Cerebellar cortex (tissue), 1 donor: Measurements from ENCODE around the gene MYLK3.

ENCODE experiments used
- DNase-seq: peaks from one replicate; pipeline ENCODE4 v3.0.0-alpha.2; 2015; ENCODE audit warnings: low spot score

The MYLK3 gene

DNA sequence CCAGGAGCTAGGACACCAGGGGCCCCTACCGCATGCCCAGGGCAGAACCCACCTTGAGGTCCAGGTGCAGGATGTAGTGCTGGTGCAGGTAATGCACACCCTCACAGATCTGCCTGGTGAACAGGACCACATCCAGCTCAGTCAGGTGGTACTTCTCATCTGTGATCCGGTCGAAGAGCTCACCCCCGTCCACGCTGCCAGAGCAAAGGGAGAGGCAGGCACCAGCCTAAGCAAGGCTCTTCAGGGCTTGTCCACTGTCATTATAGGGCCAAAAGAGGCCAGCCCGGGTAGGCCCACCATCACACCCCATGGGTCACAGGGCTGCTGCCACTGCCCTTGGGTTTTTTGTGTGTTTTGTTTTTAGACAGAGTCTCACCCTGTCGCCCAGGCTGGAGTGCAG, 21.0 kb downstream of the MYLK3 start:
- DNase-seq = no peak

DNA sequence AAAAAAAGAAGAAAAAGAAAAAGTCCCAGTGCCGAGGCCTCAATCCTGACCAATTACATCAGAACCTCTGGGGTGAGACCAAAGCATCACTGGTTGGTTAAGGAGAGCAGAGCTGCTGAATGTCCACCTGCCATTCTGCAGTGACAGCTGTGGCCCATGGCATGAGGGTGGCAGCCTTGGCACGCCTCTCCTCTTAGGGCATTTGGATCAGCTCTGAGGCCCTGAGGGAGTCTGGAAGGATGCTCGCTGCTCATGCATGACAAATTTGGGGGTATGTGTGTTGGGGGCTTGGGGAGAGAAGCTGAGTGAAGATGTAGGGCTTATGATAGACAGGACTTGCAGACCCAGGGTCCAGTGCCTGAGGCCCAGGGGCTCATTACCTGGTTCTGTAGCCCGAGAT, 26.3 kb downstream of the MYLK3 start:
- DNase-seq = no peak

DNA sequence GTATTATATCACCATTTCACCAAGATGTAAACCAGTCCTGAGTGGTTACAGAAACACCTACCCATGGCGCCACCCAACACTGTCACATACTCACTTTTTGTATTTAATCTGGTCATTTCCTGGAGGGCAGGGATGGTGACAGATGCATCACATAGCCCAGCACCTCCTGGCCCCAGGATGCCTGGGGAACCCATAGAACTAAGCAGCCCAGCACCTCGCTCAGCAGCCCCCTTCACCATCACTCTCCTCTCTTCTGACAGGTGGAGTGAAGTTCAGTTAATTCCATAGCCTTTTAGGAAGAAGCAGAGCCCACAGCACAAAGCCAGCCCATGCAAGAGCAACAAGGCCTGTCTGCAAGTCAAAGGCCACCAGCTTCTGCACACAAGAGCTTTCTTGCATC, 27.5 kb downstream of the MYLK3 start:
- DNase-seq = no peak

DNA sequence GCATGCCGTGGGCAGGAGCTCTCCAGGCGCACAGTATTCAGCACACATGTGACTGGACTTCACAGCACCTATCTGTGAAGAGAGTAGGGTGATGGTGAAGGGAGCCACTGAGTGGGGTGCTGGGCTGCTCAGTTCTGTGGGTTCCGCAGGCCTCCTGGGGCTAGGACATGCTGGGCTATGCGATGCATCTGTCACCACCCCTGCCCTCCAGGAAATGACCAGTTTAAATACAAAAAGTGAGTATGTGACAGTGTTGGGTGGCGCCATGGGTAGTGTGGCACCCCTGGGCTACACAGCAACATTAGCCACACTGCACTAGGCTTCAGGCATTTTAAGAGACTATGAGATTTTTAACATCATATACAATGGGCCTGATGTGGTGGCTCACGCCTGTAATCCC, 28.6 kb downstream of the MYLK3 start:
- DNase-seq = no peak

DNA sequence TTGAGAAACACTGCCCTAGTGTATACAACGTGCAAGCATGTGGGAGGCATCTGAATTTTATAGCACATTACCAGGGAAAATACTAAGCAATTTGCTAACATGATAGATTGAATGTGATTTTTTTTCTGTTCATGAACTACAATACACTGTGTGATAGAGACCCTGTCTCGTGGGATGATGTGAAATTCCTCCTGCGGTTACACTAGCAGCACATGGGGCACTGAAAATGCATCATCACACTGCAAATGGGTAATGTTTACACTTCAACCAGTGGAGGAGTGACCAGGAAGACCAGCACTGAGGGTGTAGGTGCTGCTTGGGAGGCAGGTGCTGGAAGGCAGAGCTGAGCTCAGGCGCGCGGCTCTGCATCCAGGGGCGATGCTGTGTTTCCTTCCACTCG, 29.9 kb downstream of the MYLK3 start:
- no peak for DNase-seq

DNA sequence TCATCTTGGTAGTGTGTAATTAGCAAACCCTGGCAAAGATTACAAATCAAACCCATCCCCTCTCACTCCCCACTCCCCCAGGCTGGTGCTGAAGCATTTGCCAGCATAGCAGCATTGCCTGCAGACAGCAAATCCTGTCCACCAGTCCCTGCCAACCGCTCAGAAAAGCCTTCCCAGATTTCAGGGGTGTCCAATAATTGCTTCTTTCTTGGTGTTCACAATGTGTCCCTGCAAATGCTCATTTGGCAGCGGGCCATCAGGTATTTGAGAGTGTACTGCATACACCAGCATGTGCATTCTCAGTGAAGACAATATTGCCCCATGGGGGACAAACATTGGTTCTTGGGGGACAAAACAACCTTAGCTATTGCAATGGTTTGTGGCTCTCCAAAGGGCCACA, 30.5 kb downstream of the MYLK3 start:
- DNase-seq = peak; percentile 85

DNA sequence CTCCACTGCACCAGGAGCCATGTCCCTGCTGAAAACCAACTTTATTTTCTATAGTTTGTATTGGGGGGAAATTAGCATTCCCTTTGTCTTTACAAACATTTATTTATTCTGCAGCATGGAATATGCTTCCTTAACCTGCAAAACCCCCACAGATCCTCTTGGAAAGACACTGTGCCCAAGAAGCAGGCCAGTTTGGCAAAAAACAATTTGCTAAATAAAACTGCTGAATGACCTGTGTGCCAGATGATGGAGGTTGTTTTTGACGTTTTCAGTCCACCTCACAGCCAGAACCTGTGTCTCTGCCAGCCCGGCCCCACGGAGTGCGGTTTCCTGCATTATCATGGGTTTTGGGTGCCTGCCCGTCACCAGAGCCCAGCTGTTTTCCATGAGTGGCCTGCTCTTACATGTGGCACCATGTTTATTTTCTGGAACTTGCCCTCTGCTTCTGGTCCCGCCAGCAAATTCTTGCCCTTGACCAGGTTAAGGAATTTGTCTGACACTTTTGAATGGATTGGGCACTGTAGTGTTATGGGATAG, 32.3 kb downstream of the MYLK3 start:
- DNase-seq = peak; percentile 71

DNA sequence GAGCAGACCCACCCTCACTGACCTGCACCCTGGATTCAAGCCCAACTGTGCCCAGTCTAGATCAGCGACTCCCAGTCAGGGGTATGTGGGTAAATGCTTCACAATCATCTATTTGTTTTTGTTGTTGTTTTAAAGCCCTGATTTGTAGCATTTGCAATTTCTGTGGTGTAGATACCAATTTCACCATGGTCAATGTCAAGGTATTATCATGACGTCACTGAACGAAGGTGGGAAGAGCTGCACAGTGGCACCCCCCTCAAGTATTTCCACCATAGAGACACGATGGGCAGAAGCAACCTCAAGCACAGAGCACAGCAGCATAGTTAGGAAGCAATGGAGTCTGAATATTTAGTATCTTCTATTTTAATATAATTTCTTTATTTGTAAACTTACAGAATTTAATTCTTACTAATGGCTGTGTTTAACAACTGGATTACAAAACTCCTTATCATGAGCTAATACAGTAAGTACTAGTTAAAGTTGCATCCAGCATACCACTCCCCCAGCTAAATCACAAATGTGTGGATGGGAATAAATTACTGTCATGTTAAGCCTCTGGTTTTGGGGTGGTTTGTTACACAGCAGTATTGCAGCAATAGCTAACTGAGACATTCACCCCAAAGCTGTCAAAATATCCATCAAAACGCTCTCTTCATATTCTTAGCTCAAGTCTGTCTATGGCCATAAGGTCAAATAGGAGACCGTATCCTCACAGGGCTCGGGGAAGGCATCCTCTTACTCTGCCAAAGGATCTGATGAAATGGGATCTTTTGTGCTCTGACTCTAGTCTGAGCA, 33.1 kb downstream of the MYLK3 start:
- no peak for DNase-seq

DNA sequence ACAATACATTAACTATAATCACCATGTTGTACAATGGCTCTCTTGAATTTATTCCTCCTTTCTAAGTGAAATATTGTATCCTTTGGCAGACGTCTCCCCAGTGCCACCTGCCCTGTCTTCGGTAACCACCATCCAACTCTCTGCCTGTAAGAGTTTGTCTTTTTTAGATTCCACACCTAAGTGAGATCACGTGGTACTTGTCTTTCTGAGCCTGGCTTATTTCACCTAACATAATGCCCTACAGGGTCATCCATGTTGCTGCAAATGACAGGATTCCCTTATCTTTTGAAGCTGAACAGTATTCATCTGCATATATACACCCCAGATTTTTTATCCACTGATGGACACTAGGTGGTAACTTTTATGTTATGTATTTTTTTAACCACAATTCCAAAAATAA, 34.5 kb downstream of the MYLK3 start:
- no peak for DNase-seq

DNA sequence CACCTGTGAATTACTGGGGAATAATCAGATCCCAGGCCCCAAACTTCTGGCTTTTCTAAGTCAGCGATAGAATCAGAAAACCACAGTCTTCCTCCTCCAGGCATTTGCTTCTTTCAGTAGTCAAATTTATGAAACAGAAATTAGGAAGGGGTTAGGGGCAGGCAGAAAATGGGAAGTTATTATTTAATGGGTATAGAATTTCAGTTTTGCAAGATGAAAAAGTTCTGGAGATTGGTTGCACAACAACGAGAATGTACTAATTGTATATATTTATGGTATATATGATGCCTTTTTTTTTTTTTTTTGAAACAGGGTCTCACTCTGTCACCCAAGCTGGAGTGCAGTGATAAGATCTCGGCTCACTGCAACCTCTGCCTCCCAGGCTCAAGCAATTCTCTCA, 35.2 kb downstream of the MYLK3 start:
- no peak for DNase-seq

DNA sequence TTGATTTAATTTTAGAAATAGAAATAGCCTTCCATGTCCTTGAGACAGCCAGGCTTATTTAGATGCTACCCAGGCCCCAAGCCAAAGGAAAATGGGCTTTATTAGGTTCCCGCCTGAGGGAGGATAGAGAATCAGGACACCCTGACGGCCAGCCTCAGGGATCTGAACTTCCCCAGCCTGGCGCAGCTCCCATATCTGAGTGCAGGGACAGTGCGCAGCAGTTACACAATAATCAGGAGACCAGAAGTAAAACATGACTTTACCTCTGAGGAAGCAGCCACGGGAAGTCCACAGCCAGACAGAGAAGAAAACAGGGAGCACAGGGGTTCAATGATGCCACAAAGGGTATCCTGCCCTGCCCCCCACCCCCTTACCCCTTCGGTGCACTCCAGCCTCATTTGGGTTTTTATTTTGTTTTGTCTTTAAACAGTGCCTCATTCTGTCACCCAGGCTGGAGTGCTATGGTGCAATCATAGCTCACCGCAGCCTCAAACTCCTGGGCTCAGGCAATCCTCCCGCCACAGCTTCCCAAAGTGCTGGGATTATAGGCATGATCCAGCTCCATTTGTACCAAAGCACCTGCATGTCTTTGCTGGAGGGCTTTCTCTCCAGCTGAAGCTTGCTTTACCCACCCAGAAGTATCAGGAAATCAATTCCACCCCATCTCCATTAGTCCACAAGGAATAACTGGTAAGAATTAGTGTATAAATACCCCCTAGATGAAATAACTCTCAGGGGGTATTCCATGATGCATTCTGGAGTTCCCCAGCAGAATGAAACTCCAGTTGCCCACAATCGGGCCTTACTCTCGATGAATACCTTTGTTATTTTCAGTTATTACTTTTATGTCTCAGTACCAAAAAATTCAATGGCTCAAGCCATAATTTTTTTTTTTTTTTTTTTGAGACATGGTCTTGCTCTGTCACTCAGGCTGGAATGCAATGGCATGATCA, 36.8 kb downstream of the MYLK3 start:
- no peak for DNase-seq

DNA sequence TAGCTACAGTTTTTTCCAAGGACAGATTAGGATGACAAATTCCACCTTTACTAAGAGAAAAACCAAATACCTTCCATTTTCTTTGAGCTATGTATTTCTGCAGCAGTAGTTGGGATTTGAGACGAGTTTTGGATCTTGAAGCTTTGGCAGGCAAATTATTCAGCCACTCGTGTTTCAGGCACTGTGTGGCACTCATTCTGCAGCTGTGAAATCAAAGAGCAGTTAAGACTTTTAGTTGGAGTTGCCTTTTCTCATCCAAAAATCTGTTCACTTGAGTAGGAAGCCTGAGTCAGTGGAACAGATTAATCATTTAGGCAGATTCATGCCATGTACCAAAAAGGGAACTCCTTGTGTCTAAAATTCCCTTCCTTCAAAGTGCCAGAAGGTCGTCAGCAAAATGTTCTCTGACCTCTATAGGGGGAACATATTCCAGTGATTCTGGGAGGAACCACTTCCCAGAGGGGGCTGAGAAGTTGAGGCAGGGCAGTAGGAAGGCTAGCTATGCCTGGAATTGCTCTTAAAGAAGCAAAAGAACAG, 38.6 kb downstream of the MYLK3 start:
- DNase-seq = no peak

DNA sequence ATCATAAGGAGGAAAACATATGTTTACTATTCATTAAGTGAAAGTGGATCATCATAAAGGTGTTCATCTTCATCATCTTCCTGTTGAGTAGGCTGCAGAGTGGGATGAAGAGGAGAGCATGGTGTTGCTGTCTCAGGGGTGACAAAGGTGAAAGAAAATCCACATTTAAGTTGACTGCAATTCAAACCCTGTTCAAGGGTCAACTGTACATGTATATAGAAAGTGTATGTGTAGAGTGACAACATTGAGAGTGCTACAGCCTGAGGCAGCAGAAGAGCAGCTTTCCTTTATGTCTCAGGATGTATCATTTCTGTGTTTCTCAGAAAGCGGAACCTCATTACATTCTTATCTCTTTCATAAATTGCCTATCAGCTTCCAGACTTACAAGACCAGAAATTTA, 41.5 kb downstream of the MYLK3 start:
- no peak for DNase-seq

DNA sequence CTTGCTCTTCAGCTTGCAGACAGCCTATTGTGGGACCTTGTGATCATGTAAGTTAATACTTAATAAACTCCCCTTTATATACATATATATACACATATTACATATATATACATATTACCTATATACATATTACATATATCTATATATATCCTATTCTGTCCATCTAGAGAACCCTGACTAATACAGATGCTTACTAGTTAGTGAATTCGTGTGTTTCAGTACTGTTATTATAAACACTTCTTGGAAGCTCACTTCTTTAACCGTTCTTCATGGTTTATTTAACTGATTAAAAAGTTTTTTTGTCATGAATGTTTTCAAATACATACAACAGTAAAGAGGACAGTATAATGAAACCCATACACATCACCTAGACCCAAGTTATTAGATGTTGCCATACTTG, 46.1 kb downstream of the MYLK3 start:
- DNase-seq = no peak

DNA sequence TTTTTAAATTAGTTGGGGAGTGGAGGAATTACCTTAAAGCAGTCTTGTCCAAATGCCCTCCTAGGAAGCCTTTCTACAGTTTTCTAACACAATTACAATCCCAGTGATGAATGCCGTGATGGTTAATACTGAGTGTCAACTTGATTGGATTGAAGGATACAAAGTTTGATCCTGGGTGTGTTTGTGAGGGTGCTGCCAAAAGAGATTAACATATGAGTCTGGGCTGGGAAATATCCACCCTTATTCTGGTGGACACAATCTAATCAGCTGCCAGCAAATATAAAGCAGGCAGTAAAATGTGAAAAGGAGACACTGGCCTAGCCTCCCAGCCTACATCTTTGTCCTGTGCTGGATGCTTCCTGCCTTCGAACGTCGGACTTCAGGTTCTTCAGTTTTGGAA, 46.5 kb downstream of the MYLK3 start:
- DNase-seq = no peak

DNA sequence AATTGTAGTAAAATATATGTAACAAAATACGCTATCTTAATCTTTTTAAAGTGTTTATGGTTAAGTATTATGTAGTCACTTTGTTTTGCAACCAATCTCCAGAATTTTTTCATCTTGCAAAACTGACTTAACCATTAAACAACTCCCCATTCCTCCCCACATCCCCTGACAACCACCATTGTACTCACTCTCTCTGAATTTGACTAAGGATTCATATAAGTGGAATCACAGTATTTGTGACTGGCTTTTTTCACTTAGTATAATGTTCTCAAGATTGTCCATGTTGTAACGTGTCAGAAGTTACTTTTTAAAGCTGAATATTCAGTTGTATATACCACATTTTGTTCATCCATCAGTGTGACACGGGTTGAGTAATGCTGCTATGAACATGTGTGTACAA, 48.1 kb downstream of the MYLK3 start:
- DNase-seq = no peak

DNA sequence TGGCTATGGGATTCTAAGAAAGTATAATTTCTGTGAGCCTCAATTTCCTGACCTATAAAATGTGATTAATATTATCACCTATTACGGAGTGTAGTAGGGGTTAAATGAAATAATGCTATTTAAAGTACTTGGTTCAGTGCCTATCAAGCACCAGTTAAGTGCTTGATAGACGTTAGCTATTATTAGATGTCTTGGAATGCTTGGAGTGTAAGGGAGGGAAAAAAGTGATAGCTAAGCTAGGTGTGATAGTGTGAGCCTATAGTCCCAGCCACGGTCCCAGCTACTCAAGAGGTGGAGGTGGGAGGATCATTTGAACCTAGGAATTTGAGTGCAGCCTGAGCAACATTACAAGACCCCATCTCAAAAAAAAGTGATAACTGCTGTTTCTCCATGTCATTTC, 51.2 kb downstream of the MYLK3 start:
- no peak for DNase-seq

DNA sequence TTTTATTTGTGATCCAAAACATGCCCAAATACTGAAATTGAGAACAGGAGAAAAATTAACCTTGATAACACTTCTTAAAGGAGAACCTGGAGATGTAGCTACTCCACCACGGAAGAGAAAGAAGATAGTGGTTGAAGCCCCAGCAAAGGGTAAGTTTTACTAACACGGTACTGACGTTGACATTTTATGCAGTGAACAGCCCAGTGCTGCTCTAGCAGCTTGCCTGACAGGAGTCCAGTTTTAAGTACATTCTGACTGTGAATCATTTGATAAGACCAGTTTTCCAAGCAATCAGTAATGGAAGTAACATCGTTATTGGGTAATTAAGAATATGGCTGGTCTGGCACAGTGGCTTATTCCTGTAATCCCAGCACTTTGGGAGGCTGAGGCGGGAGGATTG, 52.2 kb downstream of the MYLK3 start:
- DNase-seq = no peak

DNA sequence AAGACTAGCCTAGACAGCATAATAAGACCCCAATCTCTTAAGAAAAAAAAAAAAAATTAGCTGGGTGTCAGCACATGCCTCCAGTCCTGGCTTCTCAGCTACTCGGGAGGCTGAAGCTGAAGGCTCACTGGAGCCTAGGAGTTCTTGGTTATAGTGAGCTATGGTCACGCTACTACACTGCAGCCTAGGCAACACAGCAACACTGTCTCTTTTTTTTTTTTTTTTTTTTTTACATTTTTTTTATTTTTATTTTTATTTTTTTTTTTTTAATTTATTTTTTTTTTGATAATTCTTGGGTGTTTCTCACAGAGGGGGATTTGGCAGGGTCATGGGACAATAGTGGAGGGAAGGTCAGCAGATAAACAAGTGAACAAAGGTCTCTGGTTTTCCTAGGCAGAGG, 54.5 kb downstream of the MYLK3 start:
- no peak for DNase-seq

DNA sequence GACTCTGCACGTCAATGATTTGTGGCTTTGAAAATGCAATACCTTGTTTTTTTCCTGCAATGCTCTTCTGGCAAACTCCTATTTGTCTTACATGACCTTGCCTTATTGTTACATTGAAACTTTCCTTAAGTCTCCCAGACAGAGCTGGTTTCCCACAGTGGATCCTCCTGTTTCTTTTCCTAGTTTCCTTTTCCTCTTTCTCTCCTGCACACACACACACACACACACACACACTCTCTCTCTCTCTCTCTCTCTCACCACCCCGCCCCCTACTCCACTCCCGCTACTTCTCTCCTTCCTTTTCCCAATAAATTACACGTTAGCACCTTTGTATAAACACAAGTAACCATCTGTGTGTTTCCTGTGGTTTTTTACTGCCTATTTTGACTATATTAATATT, 56.4 kb downstream of the MYLK3 start:
- DNase-seq = no peak

DNA sequence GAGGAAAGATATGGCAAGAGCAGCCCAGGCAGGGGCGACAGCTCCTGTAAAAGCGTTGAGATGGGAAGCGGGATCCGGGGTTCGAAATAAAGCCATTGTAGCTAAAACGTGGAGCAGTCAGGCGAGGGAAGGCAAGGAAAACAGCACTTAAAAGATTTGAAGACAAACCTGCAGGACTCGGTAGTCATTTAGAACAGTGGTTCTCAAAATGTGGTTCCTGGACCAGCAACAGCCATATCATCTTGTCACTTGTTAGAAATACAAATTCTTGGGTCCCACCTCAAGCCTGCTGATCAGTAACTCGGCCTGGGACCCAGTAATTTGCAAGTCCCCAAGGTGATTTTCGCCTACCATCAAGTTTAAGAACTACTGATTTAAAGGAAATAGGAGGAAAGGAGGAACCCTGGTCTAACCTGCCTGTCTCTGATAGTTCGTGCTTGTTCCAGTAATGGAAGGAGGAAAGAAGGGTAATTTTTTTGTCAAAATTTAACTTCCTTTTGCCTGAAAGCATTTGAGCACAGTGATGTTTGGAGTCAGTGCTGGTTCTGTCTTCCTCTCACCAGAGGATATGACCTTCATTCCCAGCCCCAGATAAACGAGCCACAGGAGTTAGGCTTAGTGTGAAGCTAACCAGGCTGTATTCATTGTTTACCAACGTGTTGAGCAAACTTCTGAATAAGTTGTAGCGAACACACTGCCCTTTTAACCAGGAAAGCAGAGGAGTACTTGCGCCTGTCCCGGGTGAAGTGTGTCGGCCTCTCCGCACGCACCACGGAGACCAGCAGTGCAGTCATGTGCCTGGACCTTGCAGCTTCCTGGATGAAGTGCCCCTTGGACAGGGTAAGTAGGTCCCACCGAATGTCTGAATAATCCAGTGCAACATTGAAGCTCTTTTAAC, 57.6 kb downstream of the MYLK3 start:
- no peak for DNase-seq
